SIG-M5 (cell line): ENCODE measurements around the gene ID2.
A peak's percentile ranks its signal among the peaks of the same experiment; 100 is the strongest.

Experiments
- DNase-seq: peaks from one replicate; lab custom pipeline; 2025; lab: John Stamatoyannopoulos, UW

ID2 gene

GRCh38 chr2:8670580-8670979 is 11.3 kb upstream of the ID2 start:
- no peak for DNase-seq

GRCh38 chr2:8671176-8671575 is 10.7 kb upstream of the ID2 start:
- DNase-seq, result no peak

GRCh38 chr2:8671802-8672201 is 10.1 kb upstream of the ID2 start:
- DNase-seq, result no peak

GRCh38 chr2:8672940-8673339 is 8.9 kb upstream of the ID2 start:
- DNase-seq, result no peak

DNA sequence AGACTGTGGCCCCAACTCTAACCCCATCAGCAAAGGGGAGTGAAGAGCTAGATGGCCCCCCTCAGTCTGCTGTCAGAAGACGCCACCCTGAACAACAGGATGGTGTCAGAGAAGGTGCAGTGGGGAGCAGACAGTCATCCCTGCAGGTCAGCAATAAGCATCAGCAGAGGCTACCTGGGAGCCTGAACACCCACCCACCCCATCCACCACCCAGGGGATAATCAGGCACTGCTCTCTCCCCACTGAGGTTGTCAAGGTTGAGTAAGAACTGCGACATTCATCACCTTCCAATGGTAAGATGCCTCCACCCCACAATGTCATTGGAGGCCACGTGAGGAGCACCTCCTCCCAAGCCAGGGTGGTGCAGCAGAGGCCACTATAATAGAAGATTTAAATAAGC is 8.5 kb upstream of the ID2 start:
- no peak for DNase-seq

- no peak for DNase-seq
These were observed 7.3 kb upstream of the ID2 start for GRCh38 chr2:8674420-8675009.

DNA sequence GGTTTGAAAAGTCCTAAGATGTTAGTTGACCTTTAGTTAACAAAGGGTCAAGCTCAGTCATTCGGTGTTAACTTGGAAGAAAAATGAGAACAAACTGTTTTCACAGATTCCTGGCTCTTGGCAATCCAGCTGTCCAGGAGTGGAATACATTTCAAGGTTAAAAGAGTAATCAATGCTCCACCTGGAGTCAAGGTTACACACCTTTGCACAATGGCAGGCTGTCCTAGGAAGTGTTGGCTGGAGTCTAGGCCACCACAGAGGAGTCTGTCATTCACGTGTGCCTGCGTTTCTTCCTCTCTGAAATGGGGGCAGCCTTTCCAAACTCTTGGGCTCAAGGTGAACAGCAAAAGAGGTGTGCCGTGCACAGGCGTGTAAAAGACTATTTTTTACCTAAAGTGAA is 6.3 kb upstream of the ID2 start:
- no peak for DNase-seq

DNA sequence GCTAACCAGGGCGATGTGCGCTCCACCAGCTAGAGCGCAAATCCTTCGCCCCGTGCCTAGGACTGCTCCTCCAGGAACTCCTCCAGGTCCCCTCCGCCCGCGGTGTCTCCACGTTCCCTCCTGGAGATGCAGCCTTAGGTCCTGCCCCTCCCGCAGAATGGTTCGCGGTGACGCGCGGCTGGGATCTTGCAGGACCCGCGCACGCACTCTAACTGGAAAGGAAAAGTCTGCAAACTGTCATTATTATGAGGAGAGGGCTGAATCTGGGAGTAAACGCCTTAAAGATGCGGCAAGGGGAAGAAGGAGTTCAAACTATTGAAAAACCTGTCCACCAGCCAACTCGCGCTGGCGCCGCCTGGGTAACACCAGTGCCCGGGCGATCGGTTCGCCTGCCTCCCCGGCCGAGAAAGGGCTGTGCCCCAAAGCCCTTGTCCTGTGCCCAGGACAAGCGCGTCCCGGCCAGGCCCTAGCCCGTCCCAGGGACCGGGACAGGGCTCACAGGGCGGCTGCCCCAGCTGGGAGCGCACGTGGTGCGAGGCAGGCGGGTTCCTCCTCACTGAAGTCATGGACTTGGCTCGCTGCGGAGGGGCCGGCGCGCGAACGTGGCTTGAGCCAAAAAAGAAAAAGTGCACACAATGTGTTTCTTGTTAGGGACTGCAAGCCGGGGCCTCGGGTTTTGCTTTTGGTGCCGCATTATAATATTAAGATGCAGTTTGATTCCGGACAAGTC is 5.5 kb upstream of the ID2 start:
- no peak for DNase-seq

DNA sequence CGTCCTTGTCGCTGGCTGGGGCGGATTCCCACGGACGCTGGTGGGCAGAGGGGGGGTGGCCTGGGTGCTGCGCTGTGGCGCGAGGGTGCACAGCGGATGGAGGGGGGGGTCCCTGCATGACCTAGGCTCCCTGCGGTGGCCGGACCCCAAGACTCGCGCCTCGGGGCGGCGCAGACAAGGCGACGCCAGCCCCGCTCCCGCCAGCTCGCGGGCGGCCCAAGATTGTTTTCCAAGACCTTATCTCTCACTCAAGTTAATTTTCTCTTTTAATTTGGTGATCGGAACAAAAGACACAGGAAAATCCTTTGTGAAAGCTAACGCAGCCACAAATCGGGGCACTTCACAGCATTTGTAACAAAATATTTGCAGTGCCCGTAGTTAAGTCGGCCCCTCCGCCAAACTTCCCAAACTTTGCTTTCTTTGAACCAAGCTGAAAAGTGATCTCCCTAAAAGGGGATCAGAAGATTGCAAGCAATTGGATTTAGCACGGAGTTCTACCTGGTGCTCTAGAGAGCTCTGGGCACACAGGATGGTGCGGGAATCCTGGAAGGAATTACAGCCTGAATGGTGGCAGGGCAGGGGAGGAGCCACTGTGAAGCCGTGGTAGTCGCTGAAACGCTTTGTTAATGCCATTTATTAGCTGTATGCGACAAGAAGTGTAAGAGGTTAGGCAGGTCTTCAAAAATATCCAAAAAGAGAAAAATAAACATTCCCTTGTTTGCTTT is 4.8 kb upstream of the ID2 start:
- DNase-seq, result no peak

DNA sequence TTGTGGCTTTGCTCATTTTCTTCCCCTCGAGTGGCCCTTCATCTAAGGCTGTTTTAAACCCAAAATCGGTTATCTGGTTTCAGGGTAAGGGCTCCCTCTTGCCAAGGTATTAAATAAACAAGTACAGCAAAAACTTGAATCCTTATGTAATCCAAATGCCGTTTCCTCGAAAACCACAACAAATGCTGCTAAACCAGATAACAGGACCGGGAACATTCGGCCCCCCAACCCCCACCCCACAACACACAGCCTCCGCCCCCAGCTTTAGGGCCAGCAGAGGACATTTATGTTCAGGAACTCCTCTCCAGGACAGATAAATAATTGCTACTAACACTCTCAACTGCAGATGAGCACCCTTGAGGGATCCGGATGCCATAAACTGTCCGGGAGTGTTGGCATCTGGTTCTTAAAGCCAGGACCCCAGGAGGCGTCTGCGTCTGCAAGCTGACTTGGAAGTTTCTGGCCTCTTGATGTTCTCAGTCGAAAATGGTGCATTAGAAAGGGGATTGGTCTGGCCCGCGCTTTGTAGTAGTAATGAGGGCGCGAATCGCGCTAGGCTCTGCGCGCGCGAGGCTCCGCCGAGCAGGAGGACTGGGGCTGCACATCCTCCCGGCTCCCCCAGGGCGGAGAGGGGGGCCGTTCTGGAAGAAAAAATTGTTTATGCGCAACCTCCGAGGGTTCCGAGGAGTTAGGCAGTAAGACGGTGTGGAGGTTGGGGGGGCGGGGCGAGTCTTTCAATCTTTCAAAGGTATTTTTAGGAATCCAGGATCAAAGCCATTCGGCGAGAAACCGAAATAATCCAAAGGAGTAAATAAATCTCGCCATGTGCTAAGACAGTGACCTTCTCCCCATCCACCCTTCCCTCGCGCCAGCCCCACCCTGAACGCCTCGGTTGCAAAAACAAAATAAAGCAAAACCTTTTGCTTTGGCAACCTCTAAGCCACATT is 3.9 kb upstream of the ID2 start:
- no peak for DNase-seq

DNA sequence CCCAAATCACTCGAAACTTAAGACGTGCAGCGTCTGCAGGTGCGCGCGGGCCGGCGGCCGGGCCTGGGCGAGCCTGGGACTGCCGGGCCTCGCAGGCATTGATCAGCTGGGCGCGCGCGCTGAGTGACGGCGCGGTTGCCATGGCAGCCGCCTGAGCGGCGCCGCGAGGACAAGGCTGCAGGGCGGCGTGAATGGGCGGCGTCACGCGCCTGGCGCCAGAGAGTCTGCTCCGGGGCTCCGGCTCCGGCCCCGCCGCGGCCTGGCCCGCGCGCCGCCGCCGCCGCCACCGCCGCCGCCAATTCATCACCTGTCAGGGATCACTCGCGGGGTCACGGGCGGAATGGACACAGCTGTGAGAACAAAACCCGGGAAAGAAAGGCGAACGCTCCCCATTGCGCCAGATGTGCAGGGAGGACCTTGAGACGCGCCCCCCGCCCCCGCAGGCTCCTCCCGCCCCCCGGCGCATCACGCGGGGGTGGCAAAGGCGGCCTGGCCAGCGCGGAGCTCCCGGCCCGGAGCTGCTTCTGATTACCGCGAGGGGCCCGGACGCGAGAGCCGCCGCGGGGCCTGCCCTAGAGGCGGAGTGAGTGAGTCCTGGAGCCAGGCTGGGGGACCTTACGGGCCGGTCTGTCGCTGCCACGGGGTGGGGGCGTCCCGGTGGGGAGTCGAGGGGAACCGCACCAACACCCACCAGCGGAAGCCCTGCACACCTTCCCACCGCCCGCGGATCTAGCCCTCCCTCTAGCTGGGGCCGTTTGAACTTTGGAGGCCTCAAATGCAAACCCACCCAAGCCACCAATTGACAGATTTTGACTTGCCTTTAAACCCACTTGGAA is 2.9 kb upstream of the ID2 start:
- peak; percentile 25 for DNase-seq

DNA sequence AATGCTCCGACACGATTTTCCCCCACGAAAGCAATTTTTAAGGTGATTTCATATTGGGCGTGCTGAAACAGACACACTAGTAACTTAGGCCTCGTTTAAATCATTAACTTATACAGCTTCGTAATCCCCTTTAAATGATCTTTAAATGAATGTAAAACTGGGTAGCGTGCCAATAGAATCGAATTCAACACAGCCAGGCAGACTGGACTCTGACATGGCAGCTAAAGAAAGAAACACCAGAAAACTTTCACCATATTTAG is 2.4 kb upstream of the ID2 start:
- no peak for DNase-seq

DNA sequence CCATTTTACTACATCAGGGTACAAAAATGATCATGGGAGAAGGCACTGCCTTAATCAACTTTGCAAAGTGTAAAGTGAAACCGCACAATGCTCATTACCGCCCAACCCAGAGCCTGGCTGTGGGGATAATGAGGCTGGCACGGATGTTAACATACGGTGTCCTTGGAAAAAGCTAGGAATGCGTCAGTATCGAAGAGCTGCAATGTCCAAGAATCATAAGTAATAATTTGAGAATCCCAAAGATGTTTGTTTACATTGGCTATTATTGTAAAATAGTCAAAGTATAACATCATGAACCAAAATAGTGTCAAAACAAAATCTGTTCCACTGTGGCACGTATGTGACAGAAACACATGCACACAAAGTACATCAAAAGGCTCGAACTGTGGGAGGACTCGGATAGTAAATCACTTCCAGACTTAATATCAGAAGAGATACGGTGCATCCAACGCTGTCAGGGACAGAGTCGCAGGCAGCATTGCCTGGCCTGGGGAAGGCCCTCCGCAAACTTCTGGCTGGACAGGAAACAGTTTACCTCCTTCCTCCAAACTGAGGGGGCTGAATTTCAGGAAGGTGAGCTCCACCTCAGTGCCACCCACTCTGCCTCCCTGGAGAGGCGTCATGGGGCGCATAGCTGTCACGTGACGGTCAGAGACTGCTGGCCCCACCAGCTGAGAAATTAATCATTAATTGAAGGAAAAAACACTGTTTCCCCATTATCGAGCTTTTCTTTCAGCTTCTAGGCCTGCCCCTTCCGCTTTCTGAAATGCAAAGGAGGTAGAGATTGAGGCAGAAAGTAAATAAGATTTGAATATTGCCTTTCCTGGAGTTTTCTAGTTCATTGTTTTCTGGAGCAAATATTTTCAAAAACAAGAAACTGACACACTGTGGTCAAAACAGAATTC is 1.8 kb upstream of the ID2 start:
- no peak for DNase-seq

GRCh38 chr2:8680822-8681760 is 765 bp upstream of the ID2 start:
- no peak for DNase-seq

DNA sequence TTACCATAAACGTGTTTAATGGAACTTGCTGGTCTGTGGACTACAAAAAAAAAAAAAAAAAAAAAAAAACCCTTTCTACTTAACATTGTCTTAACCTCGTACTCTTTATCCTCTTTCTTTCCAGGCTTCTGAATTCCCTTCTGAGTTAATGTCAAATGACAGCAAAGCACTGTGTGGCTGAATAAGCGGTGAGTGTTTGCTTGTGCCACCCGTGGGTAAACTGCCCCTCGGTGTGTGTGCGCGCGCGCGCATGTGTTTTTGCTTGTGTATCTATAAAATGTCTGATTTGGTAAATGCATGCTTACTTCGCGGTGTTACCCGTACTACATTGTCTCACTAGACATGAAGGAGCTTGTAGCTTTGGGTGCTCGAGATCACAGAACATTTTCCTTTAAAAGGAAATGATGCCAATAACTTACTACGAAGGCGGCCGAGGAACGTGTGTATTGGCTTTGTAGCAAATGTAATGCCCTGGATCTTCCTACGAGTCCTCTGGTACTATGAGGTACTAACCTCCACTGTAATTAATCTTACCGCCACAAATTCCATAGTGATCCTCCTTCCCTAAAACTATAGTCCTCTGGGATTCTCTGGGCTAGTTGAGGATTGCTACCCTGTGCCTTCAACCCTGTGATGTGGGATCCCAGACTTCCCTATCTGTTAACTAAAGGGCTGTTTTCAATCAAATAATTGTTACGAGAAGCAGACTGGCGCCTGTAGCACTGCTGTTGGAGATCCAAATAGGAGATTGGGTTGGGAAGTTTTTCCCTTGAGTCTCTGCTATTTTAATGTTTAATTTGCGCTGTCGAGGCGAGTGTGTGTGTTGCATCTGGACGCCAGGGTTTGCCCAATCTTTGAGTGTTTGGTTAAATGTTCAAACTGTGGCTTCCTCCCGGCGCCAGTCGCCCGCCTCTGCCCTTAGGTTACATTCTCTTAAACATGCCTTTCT is 1.1 kb downstream of the ID2 start:
- no peak for DNase-seq

DNA sequence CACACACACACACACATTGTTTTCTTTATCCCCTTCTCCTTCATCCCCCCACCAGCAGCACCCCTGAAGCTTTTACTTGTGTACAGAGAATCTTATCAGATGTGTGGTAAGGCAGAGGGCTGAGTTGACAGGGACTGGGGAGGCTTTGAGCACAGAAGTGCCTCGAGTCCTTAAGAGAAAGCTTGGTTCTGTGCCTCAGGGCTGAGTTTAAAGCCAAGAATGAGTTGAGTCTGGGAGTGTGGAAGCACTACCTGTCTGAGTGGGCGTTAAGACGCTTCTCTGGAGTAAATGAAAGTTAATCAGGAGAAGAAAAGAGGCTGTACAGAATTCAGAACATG is 2.7 kb downstream of the ID2 start:
- no peak for DNase-seq

GRCh38 chr2:8684878-8685696 is 3.2 kb downstream of the ID2 start:
- DNase-seq, result no peak
